SU-DHL-6 (cell line): ENCODE measurements around the gene QTRT2.
A peak's percentile ranks its signal among the peaks of the same experiment; 100 is the strongest.

Experiments
- H2AFZ ChIP-seq: fragments of 200-600 bp; sonication (generic); 2 replicates; pipeline ENCODE4 v1.6.1; 2014; ENCODE audit warnings: low read depth, mild to moderate bottlenecking, moderate library complexity, mixed read lengths, antibody characterized with exemption, low read length; ENCODE audit not compliant: severe bottlenecking
- H3F3A ChIP-seq: fragments of 200-600 bp; shearing (Covaris generic); 2 replicates; pipeline ENCODE4 v1.6.0; 2016; ENCODE audit warnings: antibody characterized with exemption, mild to moderate bottlenecking; ENCODE audit not compliant: insufficient read depth
- H3K27ac ChIP-seq: fragments of 200-600 bp; sonication (generic); 2 replicates; pipeline ENCODE4 v1.5.1; 2016; ENCODE audit warnings: low read depth, mild to moderate bottlenecking, low read length, moderate library complexity, mixed read lengths
- H3K27me3 ChIP-seq: fragments of 200-600 bp; sonication (generic), shearing (Covaris generic); 2 replicates; pipeline ENCODE4 v1.6.0; 2014; ENCODE audit warnings: mild to moderate bottlenecking, low read length
- H3K36me3 ChIP-seq: fragments of 200-600 bp; sonication (generic); 2 replicates; pipeline ENCODE4 v1.6.1; 2014; ENCODE audit warnings: mild to moderate bottlenecking, low read length, mixed read lengths
- H3K4me2 ChIP-seq: fragments of 300-600, 200-600 bp; shearing (Covaris generic), sonication (generic); 2 replicates; pipeline ENCODE4 v1.6.0; 2014; ENCODE audit warnings: low read length, low read depth, mild to moderate bottlenecking; ENCODE audit not compliant: poor library complexity, severe bottlenecking
- H3K4me3 ChIP-seq: fragments of 200-600 bp; sonication (generic); 2 replicates; pipeline ENCODE4 v1.5.1; 2014; ENCODE audit warnings: antibody characterized with exemption, low read length, mild to moderate bottlenecking, mixed read lengths; ENCODE audit not compliant: insufficient read depth, poor library complexity, severe bottlenecking
- H3K79me2 ChIP-seq: fragments of 200-600 bp; sonication (generic); 2 replicates; pipeline ENCODE4 v1.6.1; 2014; ENCODE audit warnings: mild to moderate bottlenecking, low read length, moderate library complexity; ENCODE audit not compliant: insufficient read depth
- H3K9ac ChIP-seq: fragments of 200-600 bp; sonication (generic); 2 replicates; pipeline ENCODE4 v1.7.0; 2014; ENCODE audit warnings: mild to moderate bottlenecking, low read length
- H3K9me2 ChIP-seq: fragments of 200-600 bp; sonication (generic); replicated peaks from 2 replicates; pipeline ENCODE4 v1.6.1; 2014; ENCODE audit warnings: low read length; ENCODE audit not compliant: insufficient read depth
- H3K9me3 ChIP-seq: fragments of 200-600 bp; sonication (generic); 2 replicates; pipeline ENCODE4 v1.6.1; 2014; ENCODE audit warnings: low read length, mixed read lengths; ENCODE audit not compliant: insufficient read depth
- H4K20me1 ChIP-seq: fragments of 200-600 bp; sonication (generic); 2 replicates; pipeline ENCODE4 v1.6.1; 2014; ENCODE audit warnings: low read depth, mild to moderate bottlenecking, antibody characterized with exemption, low read length, moderate library complexity, mixed read lengths
- CTCF ChIP-seq: fragments of 200-600 bp; sonication (generic); IDR thresholded peaks from one replicate; pipeline ENCODE4 v1.5.1; 2017; ENCODE audit warnings: antibody characterized with exemption, mild to moderate bottlenecking, low read length, moderate library complexity; ENCODE audit not compliant: insufficient read depth, poor library complexity, severe bottlenecking
- EZH2phosphoT487 ChIP-seq: fragments of 200-600 bp; sonication (generic), shearing (Covaris generic); conservative IDR thresholded peaks from 2 replicates; pipeline ENCODE4 v1.6.1; 2018; ENCODE audit warnings: mild to moderate bottlenecking, antibody characterized with exemption, low read length, moderate library complexity, mixed read lengths

The QTRT2 gene

GRCh38 chr3:114056130-114057010 lies at the start of gene QTRT2, which contains the start of gene CCDC191:
Gene QTRT2, plus strand, starts transcription at chr3:114056737. Its CDS starts 8,521 bp downstream, at chr3:114065258.
Gene CCDC191, minus strand, starts transcription at chr3:114056526. Its CDS starts 60 bp downstream, at chr3:114056466.
- Histone ChIP-seq H3K79me2 (peaks cover 48% of the 10 kb centered on the region), H3K27me3 (no peaks in the 10 kb centered on the region), H4K20me1 (no peaks in the 10 kb centered on the region), H3K9me2 (no peaks in the 10 kb centered on the region), H3K27ac (peak within 1 kb of the TSS; percentile 33), H3K4me2 (peak within 1 kb of the TSS; percentile 96), H2AFZ (peak within 1 kb of the TSS; percentile 91), H3F3A (0 out of 2 replicates have a peak, but pooled peaks cover 6% of the 10 kb centered on the region), H3K9me3 (no peaks in the 10 kb centered on the region), H3K36me3 (no peaks in the 10 kb centered on the region), H3K4me3 (peak within 1 kb of the TSS; percentile 91), H3K9ac (peak within 1 kb of the TSS; percentile 71)
- no peak for TF ChIP-seq EZH2phosphoT487
- no peak for TF ChIP-seq CTCF

- no peak overlapping the region for H3K4me3 ChIP-seq
- H2AFZ ChIP-seq = no peak overlapping the region
- H4K20me1 ChIP-seq = no peaks in the 10 kb centered on the region
- no peaks in the 10 kb centered on the region for H3K79me2 ChIP-seq
- no peak overlapping the region for H3K9ac ChIP-seq
- no peaks in the 10 kb centered on the region for H3K9me2 ChIP-seq
- H3F3A ChIP-seq = no peaks in the 10 kb centered on the region
- no peak for TF ChIP-seq EZH2phosphoT487
- no peak for TF ChIP-seq CTCF
- no peaks in the 10 kb centered on the region for H3K36me3 ChIP-seq
- H3K27me3 ChIP-seq = no peaks in the 10 kb centered on the region
- no peak overlapping the region for H3K27ac ChIP-seq
- no peak overlapping the region for H3K4me2 ChIP-seq
- no peaks in the 10 kb centered on the region for H3K9me3 ChIP-seq
These were observed 45.3 kb upstream of the QTRT2 start for GRCh38 chr3:114011059-114011797.

- H3F3A ChIP-seq = no peaks in the 10 kb centered on the region
- no peaks in the 10 kb centered on the region for H3K79me2 ChIP-seq
- H4K20me1 ChIP-seq = no peaks in the 10 kb centered on the region
- H3K9me3 ChIP-seq = no peaks in the 10 kb centered on the region
- no peaks in the 10 kb centered on the region for H3K36me3 ChIP-seq
- H3K4me3 ChIP-seq = no peak overlapping the region
- H3K27me3 ChIP-seq = no peaks in the 10 kb centered on the region
- no peaks in the 10 kb centered on the region for H3K9me2 ChIP-seq
- no peak overlapping the region for H3K27ac ChIP-seq
- no peak overlapping the region for H2AFZ ChIP-seq
- no peak overlapping the region for H3K4me2 ChIP-seq
- TF ChIP-seq EZH2phosphoT487 = no peak
- TF ChIP-seq CTCF = no peak
- H3K9ac ChIP-seq = no peak overlapping the region
These were observed 42.3 kb upstream of the QTRT2 start for GRCh38 chr3:114014211-114014610.
